Glutamatergic neuron (in vitro differentiated cells): ENCODE results near the gene TP53BP1. TPM values are rescaled to one million over a fixed set of nuclear protein-coding genes. Genes with fewer than 3 reads are reported as not detected.
A peak's percentile ranks its signal among the peaks of the same experiment; 100 is the strongest.

Source experiments
- DNase-seq: peaks from one replicate; pipeline ENCODE4 v3.0.0; 2022
- H3K27ac Mint-ChIP-seq: one replicate; pipeline ENCODE4 v1.8.0; 2020; ENCODE audit warnings: mild to moderate bottlenecking, mixed read lengths, inconsistent platforms; ENCODE audit not compliant: unreplicated experiment
- H3K27me3 Mint-ChIP-seq: one replicate; pipeline ENCODE4 v1.8.0; 2020; ENCODE audit warnings: mild to moderate bottlenecking, moderate library complexity, mixed read lengths, inconsistent platforms; ENCODE audit not compliant: unreplicated experiment
- H3K36me3 Mint-ChIP-seq: one replicate; pipeline ENCODE4 v1.8.0; 2020; ENCODE audit warnings: mild to moderate bottlenecking, mixed read lengths, inconsistent platforms; ENCODE audit not compliant: unreplicated experiment
- H3K4me1 Mint-ChIP-seq: one replicate; pipeline ENCODE4 v1.8.0; 2020; ENCODE audit warnings: mild to moderate bottlenecking, low read depth, mixed read lengths, inconsistent platforms; ENCODE audit not compliant: unreplicated experiment
- H3K4me3 Mint-ChIP-seq: one replicate; pipeline ENCODE4 v1.8.0; 2020; ENCODE audit warnings: mild to moderate bottlenecking, mixed read lengths, inconsistent platforms; ENCODE audit not compliant: unreplicated experiment
- H3K9me3 Mint-ChIP-seq: one replicate; pipeline ENCODE4 v1.8.0; 2020; ENCODE audit warnings: mild to moderate bottlenecking, moderate library complexity, mixed read lengths, inconsistent platforms; ENCODE audit not compliant: unreplicated experiment
- CTCF ChIP-seq: fragments of 200-600 bp; sonication (generic); IDR thresholded peaks from one replicate; pipeline ENCODE4 v1.5.0; 2021; ENCODE audit not compliant: partially characterized antibody, unreplicated experiment
- total RNA-seq: library from RNA; stranded (reverse); fragmentation: NEBNext Ultra II Directional; extraction: Animal tissue kit (Norgen Biotek cat#: 25700); gene quantifications from one replicate; pipeline ENCODE4 v1.2.1, GENCODE V29; 2021; ENCODE audit not compliant: unreplicated experiment

TP53BP1 gene
- total RNA-seq, 1 donor from 2014 or later = 142 TPM

- no peak for TF ChIP-seq CTCF
- no peaks in the 10 kb centered on the region for H3K36me3 Mint-ChIP-seq
- peak overlapping the region; percentile 90 for H3K4me3 Mint-ChIP-seq
- peak overlapping the region; percentile 99 for H3K27ac Mint-ChIP-seq
- H3K27me3 Mint-ChIP-seq = peaks cover 13% of the 10 kb centered on the region
- no peak for DNase-seq
- peaks cover 3% of the 10 kb centered on the region for H3K9me3 Mint-ChIP-seq
- H3K4me1 Mint-ChIP-seq = peaks cover 24% of the 10 kb centered on the region
Observed at GRCh38 chr15:43492266-43492665, 690 bp downstream of the TP53BP1 start.

GRCh38 chr15:43489191-43489590 is 3.8 kb downstream of the TP53BP1 start:
- no peak for TF ChIP-seq CTCF
- Mint-ChIP-seq H3K4me1 (peaks cover 24% of the 10 kb centered on the region), H3K27ac (no peak overlapping the region), H3K4me3 (peak overlapping the region; percentile 43), H3K9me3 (peaks cover 3% of the 10 kb centered on the region), H3K27me3 (peaks cover 13% of the 10 kb centered on the region), H3K36me3 (no peaks in the 10 kb centered on the region)
- DNase-seq = no peak

- no peak overlapping the region for H3K27ac Mint-ChIP-seq
- peaks cover 24% of the 10 kb centered on the region for H3K4me1 Mint-ChIP-seq
- TF ChIP-seq CTCF = no peak
- H3K27me3 Mint-ChIP-seq = peaks cover 12% of the 10 kb centered on the region
- no peak overlapping the region for H3K4me3 Mint-ChIP-seq
- H3K36me3 Mint-ChIP-seq = no peaks in the 10 kb centered on the region
- DNase-seq = no peak
- peaks cover 3% of the 10 kb centered on the region for H3K9me3 Mint-ChIP-seq
Observed at GRCh38 chr15:43488790-43489189, 4.2 kb downstream of the TP53BP1 start.

DNA sequence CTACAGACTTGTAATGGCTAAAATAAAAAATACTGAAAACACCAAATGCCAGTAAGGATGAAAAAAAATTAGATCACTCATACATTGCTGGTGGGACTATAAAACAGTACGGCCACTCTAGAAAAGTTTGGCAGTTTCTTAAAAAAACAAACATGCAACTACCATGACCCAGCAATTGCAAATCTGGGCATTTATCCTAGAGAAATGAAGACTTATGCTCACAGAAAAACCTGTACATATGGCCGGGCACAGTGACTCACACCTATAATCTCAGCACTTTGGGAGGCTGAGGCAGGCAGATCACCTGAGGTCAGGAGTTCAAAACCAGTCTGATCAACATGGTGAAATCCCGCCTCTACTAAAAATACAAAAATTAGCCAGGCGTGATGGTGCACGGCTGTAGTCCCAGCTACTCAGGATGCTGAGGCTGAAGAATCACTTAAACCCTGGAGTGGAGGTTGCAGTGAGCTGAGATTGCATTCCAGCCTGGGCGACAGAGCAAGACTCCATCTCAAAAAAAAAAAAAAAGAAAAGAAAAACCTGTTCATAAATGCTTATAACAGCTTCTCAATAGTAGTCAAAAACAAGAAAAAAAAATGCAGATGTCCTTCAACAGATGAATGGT is 5.6 kb downstream of the TP53BP1 start:
- Mint-ChIP-seq H3K36me3 (no peaks in the 10 kb centered on the region), H3K9me3 (no peaks in the 10 kb centered on the region), H3K4me3 (no peak overlapping the region), H3K27ac (no peak overlapping the region), H3K4me1 (peaks cover 19% of the 10 kb centered on the region), H3K27me3 (peaks cover 1% of the 10 kb centered on the region)
- no peak for TF ChIP-seq CTCF
- no peak for DNase-seq

DNA sequence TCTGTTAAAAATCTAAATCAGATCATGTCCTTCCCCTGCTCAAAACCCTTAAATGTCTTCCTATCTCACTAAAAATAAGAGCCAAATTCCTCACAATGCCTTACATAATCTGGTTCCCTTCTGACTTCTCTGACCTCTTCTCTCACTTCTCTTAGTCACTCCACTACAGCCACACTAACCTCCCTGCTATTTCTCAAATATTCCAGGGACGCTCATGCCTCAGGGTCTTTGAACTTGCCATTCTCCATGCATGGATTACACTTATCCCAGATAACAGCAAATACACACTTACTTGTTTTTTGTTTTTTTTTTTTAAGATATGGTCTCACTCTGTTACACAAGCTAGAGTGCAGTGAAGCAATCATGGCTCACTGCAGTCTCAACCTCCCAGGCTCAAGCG is 8.5 kb downstream of the TP53BP1 start:
- no peak for TF ChIP-seq CTCF
- DNase-seq = no peak
- Mint-ChIP-seq H3K27me3 (no peaks in the 10 kb centered on the region), H3K27ac (no peak overlapping the region), H3K4me1 (peaks cover 10% of the 10 kb centered on the region), H3K9me3 (no peaks in the 10 kb centered on the region), H3K4me3 (no peak overlapping the region), H3K36me3 (no peaks in the 10 kb centered on the region)
